Tibial artery (tissue), 4 donors: ENCODE measurements around the gene MAP3K19.

Experiments used
- DNase-seq, 2 donors: peaks; one replicate each; pipeline ENCODE4 v3.0.0-alpha.2; 2019
- H3K27ac ChIP-seq, 2 donors: fragments of 200-600 bp; sonication (generic) in 1 of 2; 1 replicate in 1 of 2; 2 replicates in 1 of 2; pipeline ENCODE4 v1.5.1; 2018 to 2019; ENCODE audit warnings: mild to moderate bottlenecking in 1 of 2
- H3K27me3 ChIP-seq, 2 donors: fragments of 200-600 bp; sonication (generic) in 1 of 2; one replicate each; pipeline versions ENCODE4 v1.5.1 to v1.6.0; 2016 to 2019
- H3K36me3 ChIP-seq, 3 donors: fragments of 200-600 bp; sonication (generic) in 2 of 3; one replicate each; pipeline ENCODE4 v1.5.1; 2016 to 2019; ENCODE audit warnings: mild to moderate bottlenecking in 2 of 3
- H3K4me1 ChIP-seq, 4 donors: fragments of 200-600 bp; sonication (generic) in 2 of 4; 1 replicate in 3 of 4; 2 replicates in 1 of 4; pipeline ENCODE4 v1.5.1; 2016 to 2019
- H3K4me3 ChIP-seq, 2 donors: fragments of 200-600 bp; sonication (generic) in 1 of 2; 1 replicate in 1 of 2; 2 replicates in 1 of 2; pipeline ENCODE4 v1.5.1; 2018 to 2019; ENCODE audit warnings: mild to moderate bottlenecking in 2 of 2
- H3K9me3 ChIP-seq, 3 donors: fragments of 200-600 bp; sonication (generic) in 1 of 3; one replicate each; pipeline ENCODE4 v1.5.1; 2016 to 2019
- intact Hi-C: fragments of 100-400 bp; cut with DNase I; formaldehyde crosslinking; loops from one replicate; pipeline ENCODE4 v1.15.0; 2023; ENCODE audit warnings: low total_unique reads
- TF ChIP-seq, protein P1 (sequence below), 2 experiments: fragments of 200-600 bp in 1 of 2; fragments of 450-650 bp in 1 of 2; IDR thresholded peaks; one replicate each; pipeline ENCODE4 v1.5.1; 2017 to 2019; ENCODE audit warnings: antibody characterized with exemption in 2 of 2, mild to moderate bottlenecking in 1 of 2, moderate library complexity in 1 of 2

Gene MAP3K19

DNA sequence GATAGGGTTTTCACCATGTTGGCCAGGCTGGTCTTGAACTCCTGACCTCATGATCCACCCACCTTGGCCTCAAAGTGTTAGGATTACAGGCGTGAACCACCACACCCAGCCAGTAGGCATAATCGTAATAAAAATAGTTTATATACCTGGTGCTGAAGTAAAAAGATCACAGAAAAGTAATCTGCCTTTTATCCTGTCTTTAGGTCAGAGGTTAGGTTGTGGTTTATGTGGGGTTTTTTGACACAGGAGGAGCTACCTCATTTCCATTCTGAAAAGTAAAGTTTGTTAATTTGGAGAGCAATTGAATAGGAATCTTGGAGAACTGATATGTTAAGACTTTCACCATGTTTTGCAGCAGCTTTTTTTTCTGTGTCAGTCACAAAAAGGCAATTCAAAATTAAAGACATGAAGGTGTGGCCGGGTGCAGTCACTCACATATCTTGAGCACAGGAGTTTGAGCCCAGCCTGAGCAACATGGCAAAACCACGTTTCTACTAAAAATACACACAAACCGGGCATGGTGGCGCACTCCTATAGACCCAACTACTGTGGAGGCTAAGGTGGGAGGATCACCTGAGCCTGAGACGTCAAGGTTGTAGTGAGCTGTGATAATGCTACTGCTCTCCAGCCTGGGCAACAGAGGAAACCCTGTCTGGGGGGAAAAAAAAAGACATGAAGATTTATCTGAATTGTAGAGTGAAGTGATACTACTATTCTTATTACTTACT lies 97.1 kb downstream of the MAP3K19 start:
- Histone ChIP-seq H3K9me3 (no peaks in the 10 kb centered on the region), H3K27me3 (no peaks in the 10 kb centered on the region), H3K4me3 (no peak overlapping the region), H3K36me3 (peaks cover 56 to 82% (median 63%) of the 10 kb centered on the region in 3 donors), H3K4me1 (no peaks in the 10 kb centered on the region), H3K27ac (no peak overlapping the region)
- TF ChIP-seq, protein P1, sequence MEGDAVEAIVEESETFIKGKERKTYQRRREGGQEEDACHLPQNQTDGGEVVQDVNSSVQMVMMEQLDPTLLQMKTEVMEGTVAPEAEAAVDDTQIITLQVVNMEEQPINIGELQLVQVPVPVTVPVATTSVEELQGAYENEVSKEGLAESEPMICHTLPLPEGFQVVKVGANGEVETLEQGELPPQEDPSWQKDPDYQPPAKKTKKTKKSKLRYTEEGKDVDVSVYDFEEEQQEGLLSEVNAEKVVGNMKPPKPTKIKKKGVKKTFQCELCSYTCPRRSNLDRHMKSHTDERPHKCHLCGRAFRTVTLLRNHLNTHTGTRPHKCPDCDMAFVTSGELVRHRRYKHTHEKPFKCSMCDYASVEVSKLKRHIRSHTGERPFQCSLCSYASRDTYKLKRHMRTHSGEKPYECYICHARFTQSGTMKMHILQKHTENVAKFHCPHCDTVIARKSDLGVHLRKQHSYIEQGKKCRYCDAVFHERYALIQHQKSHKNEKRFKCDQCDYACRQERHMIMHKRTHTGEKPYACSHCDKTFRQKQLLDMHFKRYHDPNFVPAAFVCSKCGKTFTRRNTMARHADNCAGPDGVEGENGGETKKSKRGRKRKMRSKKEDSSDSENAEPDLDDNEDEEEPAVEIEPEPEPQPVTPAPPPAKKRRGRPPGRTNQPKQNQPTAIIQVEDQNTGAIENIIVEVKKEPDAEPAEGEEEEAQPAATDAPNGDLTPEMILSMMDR (IDR thresholded peaks at IDR 0.05): no peak
- no peak for DNase-seq
- intact Hi-C loops: no loop called here

DNA sequence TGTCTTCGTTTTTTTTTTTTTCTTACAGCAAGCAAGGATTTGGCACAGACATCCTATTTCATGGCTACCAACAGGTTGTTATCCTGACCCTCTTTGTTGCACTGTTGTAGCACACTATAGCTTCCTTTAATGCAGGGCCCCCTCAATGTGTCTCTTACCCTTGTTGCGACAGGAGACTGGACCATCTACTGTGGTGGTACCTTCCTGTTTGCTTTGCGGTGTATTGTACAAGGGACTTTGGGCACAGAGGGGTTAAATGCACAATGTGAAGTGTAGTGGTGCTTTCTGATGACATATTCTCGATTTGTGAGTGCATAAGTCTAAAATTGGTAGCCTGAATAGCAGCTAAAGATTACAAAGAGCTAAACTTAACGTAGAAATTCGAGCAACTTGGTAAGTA lies 101.2 kb downstream of the MAP3K19 start:
- no peaks in the 10 kb centered on the region for H3K4me1 ChIP-seq
- TF ChIP-seq, protein P1 (IDR thresholded peaks at IDR 0.05): no peak
- H3K27me3 ChIP-seq: no peaks in the 10 kb centered on the region
- DNase-seq: no peak
- no peak overlapping the region for H3K4me3 ChIP-seq
- intact Hi-C loops: no loop called here
- no peaks in the 10 kb centered on the region for H3K9me3 ChIP-seq
- H3K36me3 ChIP-seq: peaks cover 50 to 59% (median 51%) of the 10 kb centered on the region in 3 donors
- H3K27ac ChIP-seq: no peak overlapping the region

DNA sequence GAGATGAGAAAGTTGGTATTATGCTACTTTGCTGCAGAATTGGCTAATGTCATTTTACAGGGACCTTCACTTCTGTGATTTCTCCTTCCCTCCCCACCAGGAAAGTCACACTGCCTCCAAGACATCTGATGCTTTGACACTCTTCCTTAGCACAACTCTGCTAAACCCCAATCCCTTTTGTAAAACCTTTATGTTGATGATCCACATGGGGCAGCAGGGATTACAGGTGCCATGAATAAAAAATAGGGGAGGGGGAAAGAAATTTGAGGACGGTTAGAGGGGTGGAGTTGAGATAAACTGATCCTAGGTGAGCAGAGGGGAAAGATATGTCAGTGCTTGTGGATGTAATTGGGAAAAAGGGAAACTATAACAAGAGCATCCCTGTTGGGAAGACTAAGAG lies 102.3 kb downstream of the MAP3K19 start:
- Histone ChIP-seq H3K27me3 (no peaks in the 10 kb centered on the region), H3K9me3 (no peaks in the 10 kb centered on the region), H3K4me3 (no peak overlapping the region), H3K4me1 (no peaks in the 10 kb centered on the region), H3K36me3 (peaks cover 53 to 62% (median 56%) of the 10 kb centered on the region in 3 donors), H3K27ac (no peak overlapping the region)
- DNase-seq: no peak
- TF ChIP-seq, protein P1 (IDR thresholded peaks at IDR 0.05): no peak
- intact Hi-C loops: no loop called here

DNA sequence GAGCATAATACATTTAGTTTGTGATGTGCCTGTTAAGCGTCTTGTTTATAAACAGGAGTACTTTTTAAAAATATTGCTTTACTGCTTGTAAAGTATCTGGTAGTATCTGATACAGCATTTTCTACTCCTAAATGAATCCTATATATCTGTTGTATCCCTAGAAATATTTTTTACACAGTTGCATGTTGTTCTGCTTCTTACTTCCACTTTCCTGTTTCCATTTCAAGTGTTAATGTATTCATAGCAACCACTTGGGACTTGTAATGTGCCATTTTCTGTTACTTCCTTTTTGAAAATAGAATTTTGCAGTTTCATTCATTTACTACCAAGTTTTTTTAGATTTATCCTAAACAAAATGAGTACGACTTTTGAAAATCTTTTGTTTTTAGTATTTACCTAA lies 103.7 kb downstream of the MAP3K19 start:
- H3K4me3 ChIP-seq: no peak overlapping the region
- no peaks in the 10 kb centered on the region for H3K27me3 ChIP-seq
- H3K9me3 ChIP-seq: no peaks in the 10 kb centered on the region
- H3K4me1 ChIP-seq: no peaks in the 10 kb centered on the region
- intact Hi-C loops: no loop called here
- TF ChIP-seq, protein P1 (IDR thresholded peaks at IDR 0.05): no peak
- DNase-seq: no peak
- H3K36me3 ChIP-seq: peaks cover 55 to 59% (median 56%) of the 10 kb centered on the region in 3 donors
- H3K27ac ChIP-seq: no peak overlapping the region

DNA sequence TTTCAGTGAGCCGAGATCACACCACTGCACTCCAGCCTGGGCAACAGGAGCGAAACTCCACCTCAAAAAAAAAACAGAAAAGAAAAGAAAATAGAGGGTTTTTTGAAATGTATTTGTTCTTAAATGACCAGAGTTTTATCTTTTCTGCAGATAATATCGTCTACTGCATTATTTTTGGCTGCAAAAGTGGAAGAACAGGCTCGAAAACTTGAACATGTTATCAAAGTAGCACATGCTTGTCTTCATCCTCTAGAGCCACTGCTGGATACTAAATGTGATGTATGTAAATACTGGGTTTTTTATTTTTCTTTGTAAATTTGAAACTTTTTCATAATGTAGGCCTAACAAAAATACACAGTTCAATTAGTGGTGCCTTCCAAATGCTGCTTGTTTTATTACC lies 110.6 kb downstream of the MAP3K19 start:
- Histone ChIP-seq H3K9me3 (no peaks in the 10 kb centered on the region), H3K36me3 (peaks cover 30 to 42% (median 36%) of the 10 kb centered on the region in 3 donors), H3K4me3 (no peak overlapping the region), H3K27ac (no peak overlapping the region), H3K27me3 (no peaks in the 10 kb centered on the region), H3K4me1 (peaks cover 0 to 37% (median 16%) of the 10 kb centered on the region in 4 donors)
- intact Hi-C loops: no loop called here
- no peak for DNase-seq
- TF ChIP-seq, protein P1 (IDR thresholded peaks at IDR 0.05): no peak
